ENCODE results near the gene BPIFB2. TPM values are rescaled to one million over a fixed set of nuclear protein-coding genes. Genes with fewer than 3 reads are reported as not detected.

BPIFB2 gene
- total RNA-seq, 1 donor from 2014 or later: not detected

- Mint-ChIP-seq H3K9me3 (ENCODE audit: unreplicated experiment) (peaks cover 2% of the 10 kb centered on the region), H3K36me3 (ENCODE audit: unreplicated experiment) (no peaks in the 10 kb centered on the region), H3K4me3 (ENCODE audit: unreplicated experiment) (no peak overlapping the region), H3K27me3 (ENCODE audit: unreplicated experiment) (no peaks in the 10 kb centered on the region), H3K4me1 (ENCODE audit: low read depth, unreplicated experiment) (peaks cover 5% of the 10 kb centered on the region), H3K27ac (ENCODE audit: unreplicated experiment) (no peak overlapping the region)
- TF ChIP-seq CTCF (IDR thresholded peaks at IDR 0.05; ENCODE audit: partially characterized antibody, unreplicated experiment): no peak
- no peak for DNase-seq
Measured at GRCh38 chr20:32986331-32986966, 21.1 kb upstream of the BPIFB2 start.

- Mint-ChIP-seq H3K4me3 (ENCODE audit: unreplicated experiment) (no peak overlapping the region), H3K4me1 (ENCODE audit: low read depth, unreplicated experiment) (peaks cover 5% of the 10 kb centered on the region), H3K27ac (ENCODE audit: unreplicated experiment) (no peak overlapping the region)
Measured at GRCh38 chr20:32987044-32987825, 20.3 kb upstream of the BPIFB2 start.

GRCh38 chr20:32988008-32988407, 19.5 kb upstream of the BPIFB2 start:
- H3K4me3 Mint-ChIP-seq (ENCODE audit: unreplicated experiment): no peak overlapping the region
- no peak for TF ChIP-seq CTCF (IDR thresholded peaks at IDR 0.05; ENCODE audit: partially characterized antibody, unreplicated experiment)
- no peak for DNase-seq
- H3K27ac Mint-ChIP-seq (ENCODE audit: unreplicated experiment): no peak overlapping the region
- no peaks in the 10 kb centered on the region for H3K36me3 Mint-ChIP-seq (ENCODE audit: unreplicated experiment)
- H3K4me1 Mint-ChIP-seq (ENCODE audit: low read depth, unreplicated experiment): peaks cover 2% of the 10 kb centered on the region
- peaks cover 2% of the 10 kb centered on the region for H3K9me3 Mint-ChIP-seq (ENCODE audit: unreplicated experiment)
- H3K27me3 Mint-ChIP-seq (ENCODE audit: unreplicated experiment): no peaks in the 10 kb centered on the region

More at GRCh38 chr20:32987044-32987825, 20.3 kb upstream of the BPIFB2 start:
- DNase-seq: no peak
- no peak for TF ChIP-seq CTCF (IDR thresholded peaks at IDR 0.05; ENCODE audit: partially characterized antibody, unreplicated experiment)
- peaks cover 2% of the 10 kb centered on the region for H3K9me3 Mint-ChIP-seq (ENCODE audit: unreplicated experiment)
- H3K36me3 Mint-ChIP-seq (ENCODE audit: unreplicated experiment): no peaks in the 10 kb centered on the region
- no peaks in the 10 kb centered on the region for H3K27me3 Mint-ChIP-seq (ENCODE audit: unreplicated experiment)

- Mint-ChIP-seq H3K36me3 (ENCODE audit: unreplicated experiment) (peaks cover under 1% of the 10 kb centered on the region), H3K9me3 (ENCODE audit: unreplicated experiment) (no peaks in the 10 kb centered on the region), H3K4me3 (ENCODE audit: unreplicated experiment) (no peak overlapping the region), H3K27ac (ENCODE audit: unreplicated experiment) (no peak overlapping the region), H3K27me3 (ENCODE audit: unreplicated experiment) (no peaks in the 10 kb centered on the region), H3K4me1 (ENCODE audit: low read depth, unreplicated experiment) (peaks cover 2% of the 10 kb centered on the region)
- no peak for TF ChIP-seq CTCF (IDR thresholded peaks at IDR 0.05; ENCODE audit: partially characterized antibody, unreplicated experiment)
- DNase-seq: no peak
Measured at GRCh38 chr20:32989507-32990283, 17.8 kb upstream of the BPIFB2 start.
